NCI-H1694 (cell line): ENCODE results near the gene DNAAF2.
"Not testable (repeated sequence)": the region's sequence is repeated elsewhere in the genome, so short reads cannot be mapped to it uniquely, and the experiment has no call there.

Experiments
- DNase-seq: peaks from one replicate; lab custom pipeline; 2025; lab: John Stamatoyannopoulos, UW

DNAAF2 gene

GRCh38 chr14:49634547-49635334, at the start of gene DNAAF2:
DNAAF2 (minus strand) TSS chr14:49635244; CDS start chr14:49635149, 95 bp downstream.
- peak; percentile 22 for DNase-seq

- no peak for DNase-seq
These were observed 44.2 kb upstream of the DNAAF2 start for GRCh38 chr14:49679271-49679670.

GRCh38 chr14:49677643-49678042, 42.6 kb upstream of the DNAAF2 start:
- no peak for DNase-seq

- no peak for DNase-seq
These were observed 38.5 kb upstream of the DNAAF2 start for GRCh38 chr14:49673586-49673985.

GRCh38 chr14:49670475-49670874, 35.4 kb upstream of the DNAAF2 start:
- no peak for DNase-seq

- DNase-seq = no peak
These were observed 24.7 kb upstream of the DNAAF2 start for GRCh38 chr14:49659526-49660455.

GRCh38 chr14:49657500-49657899, 22.5 kb upstream of the DNAAF2 start:
- not testable (repeated sequence) for DNase-seq

- DNase-seq = no peak
These were observed 19.5 kb upstream of the DNAAF2 start for GRCh38 chr14:49654511-49654910.

- no peak for DNase-seq
These were observed 18.5 kb upstream of the DNAAF2 start for GRCh38 chr14:49653508-49653907.

GRCh38 chr14:49642163-49642562, 7.1 kb upstream of the DNAAF2 start:
- DNase-seq = no peak

GRCh38 chr14:49641697-49642129, 6.7 kb upstream of the DNAAF2 start:
- DNase-seq = no peak

GRCh38 chr14:49640540-49641417, 5.7 kb upstream of the DNAAF2 start:
- no peak for DNase-seq

- no peak for DNase-seq
These were observed 2.6 kb upstream of the DNAAF2 start for GRCh38 chr14:49637534-49638078.

GRCh38 chr14:49636866-49637265, 1.8 kb upstream of the DNAAF2 start:
- no peak for DNase-seq

GRCh38 chr14:49633640-49634546, 1.2 kb downstream of the DNAAF2 start:
- peak; percentile 87 for DNase-seq

- DNase-seq = no peak
These were observed 10.9 kb downstream of the DNAAF2 start for GRCh38 chr14:49623941-49624839.

- no peak for DNase-seq
These were observed 11.7 kb downstream of the DNAAF2 start for GRCh38 chr14:49623387-49623786.

GRCh38 chr14:49622022-49622607, 12.9 kb downstream of the DNAAF2 start:
- no peak for DNase-seq
